Skin of body (tissue), 2 donors: ENCODE results near the gene GPSM1. TPM values are rescaled to one million over a fixed set of nuclear protein-coding genes. Genes with fewer than 3 reads are reported as not detected.
"Not testable (repeated sequence)": the region's sequence is repeated elsewhere in the genome, so short reads cannot be mapped to it uniquely, and the experiment has no call there.

Experiments used
- DNase-seq: peaks from one replicate; lab custom pipeline; 2025; lab: John Stamatoyannopoulos, UW
- total RNA-seq: library from RNA; depleted of rRNA; stranded (reverse); fragments of >200 nt; gene quantifications from one replicate; pipeline ENCODE4 v1.2.3, GENCODE V29; 2014

Gene GPSM1
- total RNA-seq, 1 donor from 2014 or later: 18.6 TPM

GRCh38 chr9:136343121-136343883, 16.0 kb downstream of the GPSM1 start:
- DNase-seq: no peak

- no peak for DNase-seq
Measured at GRCh38 chr9:136343884-136344269, 16.5 kb downstream of the GPSM1 start.

- no peak for DNase-seq
Measured at GRCh38 chr9:136344544-136345280, 17.4 kb downstream of the GPSM1 start.

- DNase-seq: no peak
Measured at GRCh38 chr9:136345281-136346156, 18.2 kb downstream of the GPSM1 start.

GRCh38 chr9:136346157-136346481, 18.8 kb downstream of the GPSM1 start:
- no peak for DNase-seq

- no peak for DNase-seq
Measured at GRCh38 chr9:136346927-136347465, 19.7 kb downstream of the GPSM1 start.

GRCh38 chr9:136347472-136348256, 20.3 kb downstream of the GPSM1 start:
- DNase-seq: no peak

GRCh38 chr9:136348691-136349090, 21.4 kb downstream of the GPSM1 start:
- DNase-seq: no peak

- no peak for DNase-seq
Measured at GRCh38 chr9:136349546-136349945, 22.2 kb downstream of the GPSM1 start.

GRCh38 chr9:136351252-136351800, 24.0 kb downstream of the GPSM1 start:
- no peak for DNase-seq

- not testable (repeated sequence) for DNase-seq
Measured at GRCh38 chr9:136351868-136352267, 24.5 kb downstream of the GPSM1 start.

- DNase-seq: no peak
Measured at GRCh38 chr9:136352682-136353081, 25.3 kb downstream of the GPSM1 start.

- no peak for DNase-seq
Measured at GRCh38 chr9:136353088-136353487, 25.7 kb downstream of the GPSM1 start.

GRCh38 chr9:136353757-136354488, 26.6 kb downstream of the GPSM1 start:
- no peak for DNase-seq

GRCh38 chr9:136354592-136355085, 27.3 kb downstream of the GPSM1 start:
- DNase-seq: no peak

GRCh38 chr9:136355616-136356557, 28.5 kb downstream of the GPSM1 start:
- no peak for DNase-seq

- no peak for DNase-seq
Measured at GRCh38 chr9:136357202-136357725, 29.9 kb downstream of the GPSM1 start.

GRCh38 chr9:136358016-136358415, 30.7 kb downstream of the GPSM1 start:
- no peak for DNase-seq
